SIG-M5 treated with dmso at 0.1 percent for 504 hours (cell line): Measurements from ENCODE around the gene TMEM126B.
"Not testable (repeated sequence)": the region's sequence is repeated elsewhere in the genome, so short reads cannot be mapped to it uniquely, and the experiment has no call there.

Experiments used
- DNase-seq: peaks from one replicate; lab custom pipeline; 2025; ENCODE audit not compliant: unreplicated experiment; lab: John Stamatoyannopoulos, UW

TMEM126B gene

GRCh38 chr11:85627998-85628770 is at the start of gene TMEM126B:
TMEM126B (plus strand) TSS chr11:85628593; CDS start chr11:85628608, 15 bp downstream.
- DNase-seq, result peak; percentile 98

DNA sequence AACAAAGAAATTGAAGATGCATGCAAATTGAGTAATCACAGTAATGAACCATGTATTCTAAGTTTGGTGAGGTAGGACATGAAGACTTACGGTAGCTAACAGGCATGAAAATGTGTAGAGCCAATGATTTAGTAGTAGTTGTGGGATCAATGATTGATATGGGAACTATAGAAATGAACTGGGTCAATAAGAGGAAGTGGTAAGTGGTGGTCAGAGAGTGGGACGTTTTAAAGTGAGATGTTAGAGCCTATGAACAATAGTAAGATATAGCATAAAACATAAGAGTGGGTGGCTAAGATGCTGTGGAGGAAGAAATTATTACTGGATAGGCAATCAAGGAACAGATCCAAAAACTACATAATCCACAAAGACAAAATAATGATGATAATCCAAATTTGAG is 46.3 kb upstream of the TMEM126B start:
- no peak for DNase-seq

DNA sequence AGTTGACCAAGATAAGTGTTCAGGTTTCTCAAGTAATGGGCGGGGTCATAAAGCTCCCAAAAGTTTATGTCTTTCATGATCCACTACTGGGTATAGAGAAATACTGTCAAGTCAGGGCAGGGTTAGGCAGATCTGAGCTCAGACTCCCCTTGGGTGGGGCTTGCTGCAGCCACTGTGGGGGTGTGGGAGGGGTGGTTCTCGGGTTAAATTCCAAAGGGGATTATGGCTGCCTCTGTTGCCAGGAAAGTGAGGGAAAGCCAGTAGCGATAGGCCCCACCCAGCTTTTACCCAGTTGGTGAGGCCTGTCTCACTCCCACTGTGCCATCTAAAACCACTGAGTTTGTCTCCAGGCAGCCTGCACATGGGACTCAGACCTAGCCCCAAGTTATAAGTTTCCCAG is 39.0 kb upstream of the TMEM126B start:
- DNase-seq, result no peak

- peak; percentile 65 for DNase-seq
These were observed 37.4 kb upstream of the TMEM126B start for GRCh38 chr11:85590848-85591483.

GRCh38 chr11:85595285-85595884 is 33.0 kb upstream of the TMEM126B start:
- peak; percentile 55 for DNase-seq

GRCh38 chr11:85596886-85597285 is 31.5 kb upstream of the TMEM126B start:
- DNase-seq, result no peak

DNA sequence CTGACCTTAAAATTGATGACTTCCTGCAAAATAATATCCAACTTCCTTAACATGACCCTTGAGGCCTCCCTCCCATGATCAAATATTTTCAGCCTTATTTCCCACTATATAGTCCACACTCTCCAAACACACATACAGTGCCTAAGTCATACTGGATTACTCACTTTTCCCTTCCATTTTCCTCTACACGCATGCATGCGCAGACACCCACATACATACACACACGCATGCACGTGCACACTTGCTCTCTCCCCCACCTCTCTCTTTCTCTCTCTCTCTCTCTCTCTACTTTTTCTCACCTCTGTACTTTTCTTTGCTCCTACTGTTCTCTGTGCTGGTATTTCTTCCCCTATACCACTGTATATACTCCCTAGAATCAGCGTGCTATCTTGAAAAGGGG is 29.3 kb upstream of the TMEM126B start:
- DNase-seq, result no peak

DNA sequence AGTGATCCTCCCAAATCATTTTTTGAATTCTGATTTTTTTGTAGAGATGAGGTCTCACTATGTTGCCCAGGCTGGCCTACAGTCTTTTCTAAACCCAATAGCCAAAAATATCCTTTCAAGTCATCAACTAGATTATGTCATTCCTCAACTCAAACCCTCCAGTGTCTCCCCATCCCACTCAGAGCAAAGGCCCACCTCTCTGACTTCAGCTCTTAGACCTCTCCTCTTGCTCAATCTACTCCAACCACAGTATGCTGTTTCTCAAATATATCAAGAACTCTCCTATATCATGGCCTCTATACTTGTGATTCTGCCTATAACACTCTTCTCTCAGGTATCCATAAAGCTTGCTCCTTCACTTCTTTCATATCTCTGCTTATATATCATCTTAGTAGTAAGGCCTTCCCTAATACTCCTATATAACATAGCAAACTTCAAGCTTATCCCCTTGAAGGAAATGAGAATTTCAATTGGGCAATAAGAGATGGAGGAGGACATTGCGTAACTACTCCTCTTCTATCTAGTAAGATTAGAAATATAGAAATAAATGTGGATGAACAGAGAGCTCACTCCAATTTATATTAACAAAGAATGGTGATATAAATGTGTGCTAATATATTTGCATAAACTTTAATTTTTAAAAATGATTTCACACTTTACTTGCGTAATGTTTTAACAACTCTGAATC is 25.7 kb upstream of the TMEM126B start:
- peak; percentile 78 for DNase-seq

- no peak for DNase-seq
These were observed 25.2 kb upstream of the TMEM126B start for GRCh38 chr11:85603220-85603619.

GRCh38 chr11:85606237-85606636 is 22.2 kb upstream of the TMEM126B start:
- DNase-seq, result not testable (repeated sequence)

GRCh38 chr11:85608621-85609020 is 19.8 kb upstream of the TMEM126B start:
- DNase-seq, result not testable (repeated sequence)

DNA sequence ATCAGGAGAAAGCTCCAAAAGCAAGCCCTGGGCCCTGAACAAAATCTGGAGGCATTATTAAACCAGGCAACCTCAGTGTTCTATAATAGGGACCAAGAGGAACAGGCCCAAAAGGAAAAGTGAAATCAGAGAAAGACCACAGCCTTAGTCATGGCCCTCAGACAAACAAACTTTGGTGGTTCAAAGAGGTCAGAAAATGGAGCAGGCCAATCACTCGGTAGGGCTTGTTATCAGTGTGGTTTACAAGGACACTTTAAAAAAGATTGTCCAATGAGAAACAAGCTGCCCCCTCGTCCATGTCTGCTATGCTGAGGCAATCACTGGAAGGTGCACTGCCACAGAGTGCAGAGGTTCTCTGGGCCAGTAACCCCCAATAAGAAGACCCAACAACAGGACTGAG is 19.1 kb upstream of the TMEM126B start:
- not testable (repeated sequence) for DNase-seq

DNA sequence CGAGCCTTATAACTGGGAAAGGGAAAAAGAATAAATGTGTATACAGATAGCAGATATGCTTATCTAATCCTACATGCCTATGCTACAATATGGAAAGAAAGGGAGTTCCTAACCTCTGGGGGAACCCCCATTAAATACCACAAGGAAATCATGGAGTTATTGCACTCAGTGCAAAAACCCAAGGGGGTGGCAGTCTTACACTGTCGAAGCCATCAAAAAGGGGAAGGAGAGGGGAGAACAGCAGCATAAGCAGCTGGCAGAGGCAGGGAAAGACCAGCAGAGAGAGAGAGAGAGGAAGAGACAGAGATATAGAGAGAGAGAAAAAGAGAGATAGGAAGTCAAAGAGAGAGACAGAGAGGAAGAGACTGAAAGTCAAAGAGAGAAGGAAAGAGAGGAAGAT is 16.8 kb upstream of the TMEM126B start:
- DNase-seq, result peak; percentile 7

DNA sequence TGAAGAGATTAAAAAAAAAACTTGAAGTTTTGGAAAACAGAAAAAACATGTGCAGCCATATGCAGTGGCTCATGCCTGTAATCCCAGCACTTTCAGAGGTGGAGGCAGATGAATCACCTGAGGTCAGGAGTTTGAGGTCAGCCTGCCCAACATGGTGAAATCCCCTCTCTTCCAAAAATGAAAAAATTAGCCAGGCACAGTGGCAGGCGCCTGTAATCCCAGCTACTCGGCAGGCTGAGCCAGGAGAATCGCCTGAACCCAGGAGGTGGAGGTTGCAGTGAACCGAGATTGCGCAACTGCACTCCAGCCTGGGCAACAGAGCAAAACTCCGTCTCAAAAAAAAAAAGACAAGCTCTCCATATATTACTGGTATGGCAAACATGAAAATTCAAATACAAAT is 8.9 kb upstream of the TMEM126B start:
- no peak for DNase-seq

- DNase-seq, result no peak
These were observed 8.1 kb upstream of the TMEM126B start for GRCh38 chr11:85620256-85620655.

GRCh38 chr11:85626496-85626895 is 1.9 kb upstream of the TMEM126B start:
- no peak for DNase-seq

- DNase-seq, result peak; percentile 18
These were observed 928 bp upstream of the TMEM126B start, which contains the start of gene DLG2 for GRCh38 chr11:85627332-85627997. DLG2 (minus strand) TSS chr11:85627344.

DNA sequence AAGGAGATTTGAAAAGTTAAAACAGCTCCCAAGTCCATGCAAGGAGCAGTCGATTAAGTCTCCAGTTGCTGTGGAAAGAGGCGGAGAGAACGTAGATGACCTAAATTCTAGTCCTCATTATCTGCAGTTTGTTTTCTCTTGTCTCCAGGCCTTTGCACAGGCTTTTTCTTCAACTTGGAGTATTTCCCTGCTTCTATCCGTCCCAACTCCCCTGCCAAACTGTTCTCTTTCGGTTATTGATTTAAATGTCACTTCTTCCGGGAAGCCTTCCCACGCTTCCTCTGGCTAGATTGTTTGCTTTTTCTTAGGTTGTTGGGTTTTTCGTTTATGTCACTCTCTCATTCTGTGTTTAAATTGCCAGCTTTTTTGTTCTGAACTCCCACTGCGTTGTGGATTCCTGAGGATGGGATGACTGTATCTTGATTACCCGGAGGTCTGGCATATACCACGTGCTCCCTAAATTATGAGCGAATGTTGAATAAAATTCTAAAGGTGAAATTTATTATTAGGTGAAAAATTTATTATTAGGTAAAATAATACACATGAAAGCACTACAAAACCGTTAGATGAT is 463 bp downstream of the TMEM126B start:
- DNase-seq, result no peak

GRCh38 chr11:85634747-85635146 is 6.4 kb downstream of the TMEM126B start:
- DNase-seq, result no peak

DNA sequence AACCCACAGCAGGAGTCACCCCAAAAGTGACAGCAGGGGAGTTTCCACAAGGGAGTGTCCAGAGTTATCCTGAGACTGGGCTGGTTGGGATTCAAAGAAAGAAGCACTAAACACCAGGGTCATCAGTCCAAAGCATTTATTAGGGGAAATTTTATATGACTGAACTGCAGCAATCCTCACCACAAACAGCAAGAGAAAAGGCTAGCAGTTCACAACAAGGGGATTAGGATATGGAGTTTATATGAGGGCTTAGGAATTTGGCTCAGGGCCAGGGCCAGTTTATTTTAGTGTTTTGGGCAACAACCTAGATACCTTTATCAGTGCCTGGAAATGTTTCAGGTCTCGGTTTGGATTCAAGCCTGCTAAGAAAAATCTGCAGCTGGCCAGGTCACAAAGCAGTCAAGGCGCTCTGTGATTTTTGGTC is 14.8 kb downstream of the TMEM126B start:
- no peak for DNase-seq

DNA sequence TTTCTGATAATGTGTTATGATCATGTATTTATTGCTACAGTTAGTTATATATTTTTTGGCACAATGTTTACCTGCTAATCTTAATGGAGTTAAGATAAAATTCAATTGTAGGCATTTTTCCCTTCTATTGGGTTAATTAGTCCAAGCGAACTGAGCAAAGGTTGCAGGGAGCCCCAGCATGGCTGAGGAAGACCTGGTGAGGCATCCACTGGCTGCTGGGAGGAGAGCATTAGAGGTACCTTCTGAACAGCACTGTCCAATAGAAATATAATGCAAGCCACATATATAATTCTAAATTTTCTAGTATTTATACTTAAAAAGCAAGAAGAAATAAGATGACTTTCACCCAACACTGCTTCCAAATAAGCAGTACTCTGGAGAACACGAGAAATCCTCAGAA is 18.7 kb downstream of the TMEM126B start:
- DNase-seq, result no peak
